HG03469 (cell line): ENCODE measurements around the gene IGFL1.
"Not testable (repeated sequence)": the region's sequence is repeated elsewhere in the genome, so short reads cannot be mapped to it uniquely, and the experiment has no call there.

Source experiments
- ATAC-seq: cut with Tn5 transposase; IDR thresholded peaks from one replicate; pipeline ENCODE4 v1.9.1; 2021; ENCODE audit warnings: mild to moderate bottlenecking, moderate library complexity, moderate number of reproducible peaks; ENCODE audit not compliant: unreplicated experiment

Gene IGFL1

DNA sequence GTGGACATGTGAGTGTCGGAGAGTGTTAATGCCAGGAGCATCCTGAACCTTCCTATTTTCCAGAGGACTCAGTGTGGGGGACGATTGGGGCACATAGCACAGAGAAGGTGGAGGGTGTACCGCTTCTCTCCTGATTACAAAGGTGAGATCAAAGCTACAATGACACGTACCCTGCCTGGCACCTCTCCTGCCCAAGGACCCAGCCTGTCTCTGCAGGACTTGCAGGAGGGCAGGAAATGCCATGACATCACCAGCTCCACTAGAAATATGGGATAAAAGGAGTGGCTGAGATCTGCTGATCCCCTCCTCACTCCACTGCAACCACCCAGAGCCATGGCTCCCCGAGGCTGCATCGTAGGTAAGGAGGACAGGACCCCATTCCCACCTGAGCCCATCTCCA, at the start of gene IGFL1:
Gene IGFL1 (plus strand): TSS at position 301 of the 400 bp plus-strand sequence. CDS start 33 bp downstream, at position 334.
- no peak for ATAC-seq

DNA sequence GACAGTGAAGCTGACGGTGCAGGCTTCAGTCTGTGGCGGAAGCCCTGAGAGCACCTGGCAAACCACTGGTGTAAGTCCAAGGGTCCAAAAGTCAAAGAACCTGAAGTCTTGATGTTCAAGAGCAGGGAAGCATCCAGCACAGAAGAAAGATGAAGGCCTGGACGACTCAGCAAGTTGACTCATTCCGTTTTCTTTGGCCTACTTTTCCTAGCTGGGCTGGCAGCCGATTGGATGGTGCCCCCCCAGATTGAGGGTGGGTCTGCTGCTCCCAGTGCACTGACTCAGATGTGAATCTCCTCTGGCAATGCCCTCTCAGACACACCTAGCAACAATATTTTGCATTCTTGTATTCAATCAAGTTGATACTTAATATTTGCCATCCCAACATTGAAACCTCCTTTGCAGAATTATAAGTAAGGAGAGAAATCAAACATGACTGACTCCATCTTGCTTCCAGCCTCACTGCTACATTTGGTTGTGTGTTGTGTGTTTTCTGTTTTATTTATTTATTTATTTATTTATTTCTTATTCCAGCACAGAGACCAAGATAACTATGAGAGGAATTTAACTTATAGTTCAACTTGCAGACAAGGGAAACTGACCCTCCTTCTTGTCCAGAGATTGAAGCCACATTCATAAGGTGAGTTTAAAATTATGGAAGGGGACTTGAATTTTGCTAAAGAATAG, 48.7 kb upstream of the IGFL1 start:
- ATAC-seq, result no peak

DNA sequence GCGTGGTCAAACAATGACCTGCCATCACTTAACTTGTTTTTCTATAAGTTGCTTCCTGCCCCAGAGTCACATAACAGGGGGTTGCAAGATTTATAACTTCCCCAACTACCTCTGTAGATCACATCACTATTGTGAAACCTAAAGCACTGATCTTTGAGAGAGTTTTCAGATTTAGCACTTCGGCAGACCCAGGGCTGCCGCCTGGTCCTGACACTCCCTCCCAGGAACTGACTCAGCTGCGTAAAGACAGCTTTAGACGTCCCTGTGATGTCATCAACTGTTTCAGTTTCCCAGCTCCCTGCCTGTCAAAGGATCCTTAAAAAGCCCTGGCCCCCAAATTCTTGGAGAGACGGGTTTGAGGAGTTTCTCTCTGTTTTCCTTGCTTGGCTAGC, 48.2 kb upstream of the IGFL1 start:
- no peak for ATAC-seq

DNA sequence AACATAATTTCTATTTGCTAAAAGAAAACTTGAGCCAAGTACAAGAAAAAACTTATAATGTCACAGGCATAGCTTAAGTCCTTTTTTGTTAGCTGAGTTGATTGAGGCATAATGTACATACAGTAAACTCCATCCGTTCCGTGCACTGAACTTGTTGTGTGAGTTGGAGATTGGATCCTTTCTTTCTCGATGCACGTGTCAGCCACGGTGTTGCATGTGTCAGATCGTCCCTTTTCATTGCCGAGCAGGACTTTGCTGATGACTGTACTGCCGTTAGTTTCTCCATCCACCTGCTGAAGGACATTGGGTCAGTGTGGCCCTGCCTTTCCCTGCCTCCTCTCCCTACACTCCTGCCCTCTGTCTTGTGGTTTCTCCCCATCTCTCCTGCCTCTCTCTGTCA, 47.1 kb upstream of the IGFL1 start:
- no peak for ATAC-seq

DNA sequence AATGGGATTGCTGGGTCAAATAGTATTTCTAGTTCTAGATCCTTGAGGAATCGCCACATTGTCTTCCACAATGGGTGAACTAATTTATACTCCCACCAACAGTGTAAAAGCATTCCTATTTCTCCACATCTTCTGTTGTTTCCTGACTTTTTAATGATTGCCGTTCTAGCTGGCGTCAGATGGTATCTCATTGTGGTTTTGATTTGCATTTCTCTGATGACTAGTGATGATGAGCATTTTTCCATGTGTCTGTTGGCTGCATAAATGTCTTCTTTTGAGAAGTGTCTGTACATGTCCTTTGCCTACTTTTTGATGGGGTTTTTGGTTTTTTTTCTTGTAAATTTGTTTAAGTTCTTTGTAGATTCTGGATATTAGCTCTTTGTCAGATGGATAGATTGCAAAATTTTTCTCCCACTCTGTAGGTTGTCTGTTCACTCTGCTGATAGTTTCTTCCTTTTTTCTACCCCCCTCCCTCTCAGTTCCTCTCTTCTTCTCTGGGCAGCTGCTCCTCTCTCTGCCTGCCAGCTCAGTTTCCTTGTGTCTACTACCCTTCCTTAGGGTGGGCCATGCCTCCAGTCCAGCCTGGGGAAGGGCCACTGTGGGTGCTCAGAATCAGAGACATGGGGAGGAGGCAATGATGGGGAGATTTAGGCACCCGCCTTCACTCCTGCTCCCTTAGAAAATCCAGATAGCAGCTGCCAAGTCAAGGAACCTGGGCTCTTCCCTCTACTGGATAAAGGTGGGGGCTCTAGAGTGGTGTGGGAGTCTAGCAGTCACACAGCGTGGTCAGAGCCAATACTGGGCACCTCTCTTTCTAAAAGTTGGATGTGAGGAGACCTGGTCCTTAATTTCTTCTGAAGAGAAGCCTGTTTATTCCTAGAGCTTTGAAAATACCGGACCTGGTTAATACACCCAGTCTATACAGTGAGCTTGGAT, 44.5 kb upstream of the IGFL1 start:
- not testable (repeated sequence) for ATAC-seq

DNA sequence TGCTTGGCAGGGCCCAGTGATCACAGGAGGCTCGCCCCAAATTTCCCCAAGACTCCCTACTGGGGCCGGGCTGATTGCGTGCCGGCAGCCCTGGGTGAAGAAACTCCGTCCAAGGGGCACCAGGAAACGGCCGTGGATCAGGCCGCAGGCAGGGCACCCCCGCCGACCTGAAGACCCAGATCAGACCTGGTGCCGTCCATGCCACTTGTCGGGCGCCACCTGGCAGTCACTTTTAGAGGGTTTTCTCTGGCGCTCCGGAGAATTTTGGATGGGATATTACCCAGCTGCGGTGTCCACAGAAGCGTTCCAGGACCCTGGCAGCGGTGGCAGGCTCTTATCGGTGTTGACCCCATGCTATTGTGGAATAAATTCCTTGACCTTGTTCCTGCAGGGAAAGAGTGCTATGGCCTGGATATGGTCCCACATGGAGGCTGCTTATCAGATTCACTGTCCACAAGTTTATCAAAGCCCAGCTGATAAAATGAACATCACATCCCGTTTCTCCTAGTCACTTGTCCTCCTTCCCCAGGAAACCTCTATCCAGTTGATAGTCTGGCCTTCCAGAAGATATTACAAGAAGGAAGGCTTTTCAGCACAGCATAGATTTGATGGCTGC, 43.3 kb upstream of the IGFL1 start:
- ATAC-seq, result no peak

DNA sequence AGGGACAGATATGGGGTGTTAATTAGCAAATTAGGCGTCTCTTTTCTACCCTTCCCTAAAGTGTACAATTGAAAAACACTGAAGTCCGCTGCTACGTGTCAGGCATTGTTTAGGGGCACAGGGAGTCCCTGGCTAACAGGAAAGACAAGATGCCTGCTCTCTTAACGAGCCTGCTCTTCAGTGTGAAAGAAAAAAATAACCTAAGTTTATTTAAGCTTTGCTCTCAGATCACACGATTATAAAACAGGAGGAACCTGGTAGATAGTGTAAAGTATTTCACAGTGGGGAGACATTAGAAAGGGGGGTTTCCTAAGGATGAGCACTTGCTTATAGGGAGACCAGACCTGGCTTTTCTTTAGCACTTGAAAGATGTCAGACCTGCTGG, 42.8 kb upstream of the IGFL1 start:
- no peak for ATAC-seq

DNA sequence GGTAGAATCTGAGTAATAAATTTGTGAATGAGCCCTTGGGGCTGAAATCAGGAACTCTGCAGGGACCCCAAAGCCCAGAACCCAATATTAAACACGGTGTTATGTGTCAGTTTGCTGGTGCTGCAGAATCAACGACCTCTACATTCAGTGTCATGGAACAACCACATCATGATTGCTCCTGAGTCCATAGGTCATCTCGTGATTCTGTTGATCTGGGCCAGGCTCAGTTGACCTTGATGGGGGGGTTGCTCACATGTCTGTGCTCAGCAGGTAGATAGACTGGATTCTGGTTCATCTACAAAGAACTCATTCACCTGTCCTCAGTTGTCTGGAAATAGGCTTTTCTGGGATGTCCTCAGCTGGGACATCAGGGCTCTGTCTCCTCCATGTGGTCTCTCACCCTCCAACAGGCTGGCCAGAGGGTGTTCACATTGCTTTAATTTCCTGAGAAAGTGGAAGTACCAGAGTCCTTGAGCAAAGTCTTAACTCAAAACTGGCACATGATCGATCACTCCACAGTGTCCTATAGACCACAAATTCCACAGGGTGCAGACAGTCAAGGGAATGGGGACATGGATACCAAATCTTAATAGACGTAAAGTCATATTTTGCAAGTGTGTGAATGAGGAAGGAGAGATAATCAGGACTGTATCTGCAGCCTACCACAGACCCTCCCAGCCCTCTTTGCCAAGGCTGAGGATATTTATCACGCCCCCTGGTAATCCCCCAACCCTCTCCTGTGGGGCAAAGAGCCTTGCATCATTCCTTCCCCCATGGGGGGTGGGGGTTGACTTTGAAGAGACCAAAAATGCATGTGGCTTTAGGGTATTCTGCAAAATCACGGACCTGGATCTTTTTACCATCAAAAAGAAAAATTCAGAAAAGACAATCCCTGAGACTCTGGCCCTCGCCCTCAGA, 39.3 kb upstream of the IGFL1 start:
- no peak for ATAC-seq

DNA sequence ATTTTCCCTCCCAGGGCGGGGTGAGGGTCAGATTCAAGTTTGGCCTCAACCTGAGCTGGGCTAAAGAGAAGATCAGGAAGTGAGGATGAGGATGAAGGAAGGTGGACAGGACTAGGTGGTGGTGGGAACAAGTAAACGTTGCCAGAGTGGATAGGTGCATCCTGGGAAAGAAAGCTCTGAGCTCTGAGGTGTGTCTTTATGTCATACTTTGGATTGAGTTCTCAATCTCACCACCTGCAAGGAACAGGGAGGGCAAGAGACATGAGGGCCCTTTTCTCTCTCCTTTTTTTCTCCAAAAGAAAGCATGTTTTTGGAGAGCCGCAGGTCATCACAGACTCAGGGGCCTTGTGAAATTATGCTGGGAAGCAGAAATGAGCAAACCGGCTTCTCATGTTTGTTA, 38.2 kb upstream of the IGFL1 start:
- ATAC-seq, result no peak

DNA sequence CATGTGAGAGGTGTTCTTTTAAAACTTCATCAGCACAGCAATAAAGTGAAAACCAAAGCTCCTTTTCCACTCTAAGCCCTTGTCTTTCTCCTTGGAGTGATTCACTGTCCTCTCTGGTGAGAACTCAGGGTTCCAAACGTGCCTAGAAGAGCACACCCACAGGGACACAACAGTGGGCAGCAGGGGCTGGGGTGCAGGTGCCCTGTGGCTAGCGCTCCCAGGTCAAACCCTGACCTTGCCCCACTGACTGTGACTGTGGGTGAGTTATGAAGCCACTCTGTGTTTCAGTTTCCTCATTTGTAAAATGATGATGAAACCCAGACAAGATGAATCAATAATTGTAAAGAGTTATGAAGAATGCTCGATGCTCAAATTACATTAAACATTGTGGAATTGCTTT, 37.6 kb upstream of the IGFL1 start:
- ATAC-seq, result no peak

DNA sequence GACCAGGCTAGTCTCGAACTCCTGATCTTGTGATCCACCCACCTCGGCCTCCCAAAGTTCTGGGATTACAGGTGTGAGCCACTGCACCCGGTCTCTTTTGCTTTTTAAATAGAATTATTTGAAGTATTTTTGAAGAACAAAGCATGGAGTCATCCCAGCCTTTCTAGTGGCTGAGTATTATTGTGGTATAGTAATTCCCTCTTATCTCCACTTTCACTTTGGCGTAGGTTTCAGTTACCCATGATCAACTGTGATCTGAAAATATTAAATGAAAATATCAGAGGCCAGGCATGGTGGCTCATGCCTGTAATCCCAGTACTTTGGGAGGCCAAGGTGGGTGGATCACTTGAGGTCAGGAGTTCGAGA, 36.9 kb upstream of the IGFL1 start:
- not testable (repeated sequence) for ATAC-seq

DNA sequence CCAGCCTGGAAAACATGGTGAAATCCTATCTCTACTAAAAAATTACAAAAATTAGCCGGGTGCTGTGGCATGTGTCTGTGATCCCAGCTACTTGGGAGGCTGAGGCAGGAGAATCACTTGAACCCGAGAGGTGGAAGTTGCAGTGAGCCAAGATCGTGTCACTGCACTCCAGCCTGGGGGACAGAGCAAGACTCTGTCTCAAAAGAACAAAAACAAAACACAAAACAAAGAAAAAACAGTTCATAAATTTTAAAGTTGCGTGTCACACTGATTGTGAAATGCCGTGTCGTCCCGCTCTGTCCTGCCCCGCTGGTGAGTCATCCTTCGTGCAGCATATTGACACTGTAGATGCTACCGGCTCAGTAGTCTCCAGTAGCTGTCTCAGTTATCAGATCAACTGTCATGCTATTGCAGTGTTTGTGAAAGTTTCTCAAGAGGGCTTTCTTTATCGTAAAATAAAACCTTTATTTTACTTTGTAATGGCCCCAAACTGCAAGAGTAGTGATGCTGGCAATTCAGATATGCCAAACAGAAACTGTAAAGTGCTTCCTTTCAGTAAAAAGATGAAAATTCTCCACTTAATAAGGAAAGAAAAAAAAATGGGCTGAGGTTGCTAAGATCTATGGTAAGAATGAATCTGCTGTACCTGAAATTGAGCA, 36.4 kb upstream of the IGFL1 start:
- ATAC-seq, result no peak

DNA sequence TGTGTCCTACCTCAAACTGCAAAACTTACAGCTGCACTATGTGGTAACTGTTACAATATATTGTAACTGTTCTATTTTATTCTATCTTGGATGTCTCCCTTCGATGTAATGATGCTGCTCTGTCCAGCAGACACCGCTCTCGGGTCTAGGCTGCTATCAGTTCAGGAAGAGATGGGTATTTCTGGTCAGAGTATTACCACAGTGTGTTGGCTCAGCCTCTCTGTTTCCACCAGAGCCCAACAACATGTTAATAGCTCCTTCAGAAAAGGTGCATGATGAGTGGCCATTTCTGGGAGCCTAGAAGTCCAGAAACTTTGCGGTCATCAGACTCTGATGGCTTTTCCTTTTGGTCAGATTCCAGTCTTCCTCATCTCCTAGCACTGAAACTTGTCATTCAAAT, 35.9 kb upstream of the IGFL1 start:
- no peak for ATAC-seq

DNA sequence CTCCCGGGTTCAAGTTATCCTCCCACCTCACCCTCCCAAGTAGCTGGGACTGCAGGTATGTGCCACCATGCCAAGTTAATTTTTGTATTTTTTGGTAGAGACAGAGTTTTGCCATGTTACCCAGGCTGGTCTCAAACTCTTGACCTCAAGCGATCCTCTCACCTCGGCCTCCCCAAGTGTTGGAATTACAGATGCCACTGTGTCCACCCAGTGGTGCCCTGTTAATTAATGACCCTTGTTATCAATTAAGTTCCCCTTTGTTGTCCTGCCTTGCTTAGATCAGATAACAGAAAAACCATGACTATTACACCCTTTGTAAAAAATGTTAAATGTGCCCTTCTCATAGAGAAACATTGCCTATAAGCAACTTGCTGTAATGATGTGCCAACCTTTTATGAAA, 34.4 kb upstream of the IGFL1 start:
- ATAC-seq, result no peak

DNA sequence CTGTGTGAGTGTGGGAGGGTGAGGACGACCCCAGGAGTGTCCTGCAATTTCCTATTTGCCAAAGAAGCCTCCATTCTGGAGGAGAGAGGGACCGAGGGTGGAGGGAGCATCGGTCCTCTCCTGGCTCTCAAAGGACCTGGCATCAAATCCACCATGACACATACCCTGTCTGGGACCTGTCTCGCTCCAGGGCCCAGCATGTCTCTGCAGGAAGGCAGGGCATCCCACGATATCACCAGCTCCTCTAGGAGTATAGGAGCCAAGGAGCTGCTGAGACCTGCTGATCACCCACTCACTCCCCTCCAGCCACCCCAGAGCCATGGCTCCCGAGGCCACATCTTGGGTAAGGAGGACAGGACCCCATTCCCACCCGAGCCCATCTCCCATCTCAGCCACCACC, 33.6 kb upstream of the IGFL1 start:
- not testable (repeated sequence) for ATAC-seq

DNA sequence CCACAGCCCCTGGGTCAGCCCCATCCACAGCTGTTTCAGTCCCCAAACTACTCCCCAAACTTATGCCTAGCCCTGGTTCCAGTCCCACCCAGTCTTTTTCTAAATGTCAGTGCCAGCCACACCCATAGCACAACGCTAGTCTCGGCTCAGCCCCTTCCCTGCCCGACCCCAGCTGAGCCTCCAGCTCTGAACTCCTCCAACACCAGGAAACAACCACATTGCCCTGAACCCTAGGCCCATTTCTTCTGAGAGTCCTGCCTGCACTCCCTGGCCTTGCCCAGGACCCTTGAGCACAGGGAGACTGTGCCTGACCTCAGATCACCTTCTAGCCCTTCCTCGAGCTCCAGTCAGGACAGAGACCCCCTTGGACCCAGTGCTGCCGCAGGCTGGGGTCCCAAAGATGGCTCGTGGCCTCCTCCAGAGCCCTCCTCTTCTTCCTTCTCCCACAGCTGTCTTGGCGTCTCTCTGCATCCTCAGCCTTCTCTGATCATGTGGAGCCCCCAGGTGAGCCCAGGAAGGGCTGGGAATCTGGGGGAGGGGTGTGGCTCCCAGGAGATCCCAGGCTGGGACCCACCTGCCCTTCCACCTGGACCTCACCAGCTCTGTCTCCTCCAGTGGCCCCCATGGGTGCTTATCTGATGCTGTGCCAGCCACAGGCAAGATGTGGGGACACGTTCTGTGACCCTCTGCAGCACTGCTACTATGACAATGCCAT, 33.0 kb upstream of the IGFL1 start:
- ATAC-seq, result no peak

DNA sequence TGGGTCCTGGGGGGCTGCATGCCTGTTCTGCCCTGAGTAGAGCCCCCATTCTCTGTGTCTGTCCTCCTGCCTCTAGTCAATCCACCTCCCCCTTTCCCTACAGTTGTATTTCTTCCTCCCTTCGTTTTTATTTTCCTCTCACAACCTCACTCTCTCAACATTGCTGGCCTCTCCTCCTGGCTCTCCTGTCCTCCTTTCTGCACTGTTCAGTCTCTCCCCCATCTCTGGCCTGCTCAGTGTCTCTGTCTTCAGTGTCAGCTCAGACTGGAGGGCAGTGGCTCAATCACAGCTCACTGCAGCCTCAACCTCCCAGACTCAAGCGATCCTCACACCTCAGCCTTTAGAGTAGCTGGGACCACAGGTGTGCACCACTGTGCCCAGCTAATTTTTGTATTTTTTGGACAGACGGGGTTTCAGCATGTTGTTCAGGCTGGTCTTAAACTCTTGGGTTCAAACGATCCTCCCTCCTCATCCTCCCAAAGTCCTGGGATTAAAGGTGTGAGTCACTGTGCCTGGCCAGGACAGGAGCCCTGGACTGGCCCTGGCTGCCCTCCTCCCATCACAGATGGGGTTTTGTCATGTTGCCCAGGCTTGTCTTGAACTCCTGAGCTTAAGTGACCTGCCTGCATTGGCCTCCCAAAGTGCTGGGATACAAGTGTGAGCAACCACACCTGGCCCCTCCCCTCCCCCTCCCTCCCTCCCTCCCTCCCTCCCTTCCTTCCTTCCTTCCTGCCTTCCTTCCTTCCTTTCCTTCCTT, 32.0 kb upstream of the IGFL1 start:
- ATAC-seq, result no peak

DNA sequence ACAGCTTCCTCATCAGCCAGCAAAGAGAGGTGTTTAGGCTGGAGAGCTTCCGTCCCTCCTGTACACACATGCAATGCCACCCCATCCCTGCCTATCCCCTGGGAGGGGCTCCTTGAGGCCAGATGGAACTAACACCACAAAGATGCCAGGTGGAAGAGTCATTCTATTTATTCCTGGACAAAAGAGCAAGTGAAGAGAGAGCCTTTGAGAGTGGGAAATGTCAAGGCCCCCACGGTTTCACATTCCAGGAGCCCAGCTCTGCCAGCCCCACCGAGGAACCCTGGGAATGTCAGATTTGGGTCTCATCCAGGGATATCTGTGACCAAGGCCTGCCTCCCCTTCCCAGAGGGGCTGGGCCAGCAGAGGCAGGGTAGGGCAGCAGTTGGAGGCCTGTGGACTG, 30.8 kb upstream of the IGFL1 start:
- no peak for ATAC-seq
